Osteoblast (primary cell): Measurements from ENCODE around the gene CRADD. TPM values are rescaled to one million over a fixed set of nuclear protein-coding genes. Genes with fewer than 3 reads are reported as not detected.

Experiments used
- DNase-seq: peaks from one replicate; pipeline ENCODE4 v3.0.0; 2011; ENCODE audit warnings: low spot score, mixed read lengths; ENCODE audit not compliant: insufficient read length; ENCODE audit errors: missing footprints
- H2AFZ ChIP-seq: 2 replicates; pipeline ENCODE4 v1.6.0; 2011; ENCODE audit warnings: mild to moderate bottlenecking, low read length
- H3K27ac ChIP-seq: 2 replicates; pipeline ENCODE4 v1.5.1; 2011; ENCODE audit warnings: mild to moderate bottlenecking, low read depth, low read length, moderate library complexity
- H3K27me3 ChIP-seq: 2 replicates; pipeline ENCODE4 v1.6.0; 2012; ENCODE audit warnings: mild to moderate bottlenecking, control low read depth, inconsistent platforms, low read length, moderate library complexity; ENCODE audit not compliant: insufficient read depth
- H3K36me3 ChIP-seq: 2 replicates; pipeline ENCODE4 v1.5.1; 2011; ENCODE audit warnings: mild to moderate bottlenecking, low read length, control low read depth, moderate library complexity; ENCODE audit not compliant: insufficient read depth
- H3K4me1 ChIP-seq: 2 replicates; pipeline ENCODE4 v1.5.1; 2011; ENCODE audit warnings: mild to moderate bottlenecking, low read length, control low read depth, moderate library complexity; ENCODE audit not compliant: insufficient read depth
- H3K4me2 ChIP-seq: 2 replicates; pipeline ENCODE4 v1.6.0; 2011; ENCODE audit warnings: mild to moderate bottlenecking, low read length; ENCODE audit not compliant: insufficient read depth
- H3K4me3 ChIP-seq: fragments of 200-600 bp; sonication (generic); 3 replicates; pipeline ENCODE4 v1.5.1; 2012; ENCODE audit warnings: mild to moderate bottlenecking, low read length, inconsistent platforms; ENCODE audit not compliant: insufficient read depth
- H3K79me2 ChIP-seq: 2 replicates; pipeline ENCODE4 v1.6.0; 2012; ENCODE audit warnings: mild to moderate bottlenecking, low read length, control low read depth, inconsistent platforms; ENCODE audit not compliant: insufficient read depth
- H3K9me3 ChIP-seq: 2 replicates; pipeline ENCODE4 v1.5.1; 2011; ENCODE audit warnings: low read depth, low read length, control low read depth
- H4K20me1 ChIP-seq: 2 replicates; pipeline ENCODE4 v1.6.0; 2012; ENCODE audit warnings: mild to moderate bottlenecking, low read length, control low read depth; ENCODE audit not compliant: insufficient read depth
- CTCF ChIP-seq: IDR thresholded peaks from 2 replicates; pipeline ENCODE4 v1.5.1; 2011; ENCODE audit warnings: mild to moderate bottlenecking, low read depth, low read length, moderate library complexity; ENCODE audit errors: extremely low read depth
- total RNA-seq: library from RNA; depleted of rRNA; stranded (reverse); fragments of >200 nt; gene quantifications from 2 replicates; pipeline ENCODE4 v1.2.3, GENCODE V29; 2012

The CRADD gene
- total RNA-seq, 1 donor, result 15.6 TPM

GRCh38 chr12:93733928-93734327, 56.8 kb downstream of the CRADD start:
- no peaks in the 10 kb centered on the region for H4K20me1 ChIP-seq
- no peaks in the 10 kb centered on the region for H3K27me3 ChIP-seq
- H3K9me3 ChIP-seq, result no peaks in the 10 kb centered on the region
- H2AFZ ChIP-seq, result no peak overlapping the region
- no peak overlapping the region for H3K4me2 ChIP-seq
- no peak for TF ChIP-seq CTCF
- H3K27ac ChIP-seq, result no peak overlapping the region
- no peak for DNase-seq
- peaks cover 13% of the 10 kb centered on the region for H3K4me1 ChIP-seq
- H3K4me3 ChIP-seq, result no peak overlapping the region
- no peaks in the 10 kb centered on the region for H3K79me2 ChIP-seq
- H3K36me3 ChIP-seq, result no peaks in the 10 kb centered on the region

GRCh38 chr12:93734784-93735183, 57.6 kb downstream of the CRADD start:
- Histone ChIP-seq H3K27me3 (no peaks in the 10 kb centered on the region), H3K4me1 (peaks cover 20% of the 10 kb centered on the region), H3K27ac (no peak overlapping the region), H3K9me3 (no peaks in the 10 kb centered on the region), H3K4me2 (no peak overlapping the region), H3K79me2 (no peaks in the 10 kb centered on the region), H4K20me1 (no peaks in the 10 kb centered on the region), H3K36me3 (no peaks in the 10 kb centered on the region), H2AFZ (no peak overlapping the region), H3K4me3 (no peak overlapping the region)
- no peak for TF ChIP-seq CTCF
- no peak for DNase-seq

- Histone ChIP-seq H4K20me1 (no peaks in the 10 kb centered on the region), H3K4me3 (no peak overlapping the region), H3K9me3 (no peaks in the 10 kb centered on the region), H3K79me2 (peaks cover 4% of the 10 kb centered on the region), H2AFZ (no peak overlapping the region), H3K4me2 (no peak overlapping the region), H3K27me3 (no peaks in the 10 kb centered on the region), H3K4me1 (peaks cover 30% of the 10 kb centered on the region), H3K36me3 (no peaks in the 10 kb centered on the region), H3K27ac (no peak overlapping the region)
- TF ChIP-seq CTCF, result no peak
- no peak for DNase-seq
These were observed 59.5 kb downstream of the CRADD start for GRCh38 chr12:93736640-93737178.

GRCh38 chr12:93737457-93738198, 60.5 kb downstream of the CRADD start:
- H3K4me3 ChIP-seq, result no peak overlapping the region
- DNase-seq, result no peak
- peak overlapping the region; percentile 95 for H3K4me2 ChIP-seq

More at GRCh38 chr12:93737457-93738198, 60.5 kb downstream of the CRADD start:
- Histone ChIP-seq H3K27ac (peak overlapping the region; percentile 90), H3K9me3 (no peaks in the 10 kb centered on the region), H4K20me1 (no peaks in the 10 kb centered on the region), H3K36me3 (no peaks in the 10 kb centered on the region), H3K27me3 (no peaks in the 10 kb centered on the region), H2AFZ (peak overlapping the region; percentile 65), H3K79me2 (peaks cover 4% of the 10 kb centered on the region), H3K4me1 (peaks cover 30% of the 10 kb centered on the region)
- no peak for TF ChIP-seq CTCF
